ENCODE results near the gene CDC25C. TPM values are rescaled to one million over a fixed set of nuclear protein-coding genes. Genes with fewer than 3 reads are reported as not detected.
"Not testable (repeated sequence)": the region's sequence is repeated elsewhere in the genome, so short reads cannot be mapped to it uniquely, and the experiment has no call there.

Gene CDC25C
- total and polyA plus RNA-seq, 7 donors: 0.27 to 5.9 (median 1.7) TPM; not detected in 3

DNA sequence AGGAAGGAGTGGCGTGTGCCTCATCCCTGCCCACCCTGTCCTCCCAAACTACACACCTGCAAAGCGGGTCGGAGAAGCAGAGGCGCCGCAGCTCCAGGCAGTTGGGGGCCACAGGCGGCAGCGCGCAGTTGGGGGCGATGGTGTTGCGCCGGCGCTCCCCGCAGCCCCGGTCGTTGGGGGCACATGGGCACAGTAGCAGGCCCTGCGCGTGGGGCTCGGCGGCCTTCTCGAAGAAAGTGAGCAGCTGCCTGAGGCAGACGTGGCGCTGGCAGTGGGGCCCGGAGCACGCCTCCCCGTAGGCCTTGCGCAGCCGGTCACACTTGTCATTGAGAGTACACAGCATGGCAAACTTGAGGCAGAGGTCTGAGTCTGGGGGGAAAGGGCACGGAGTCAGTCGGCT lies 74.0 kb downstream of the CDC25C start:
- H3K4me3 ChIP-seq: no peak overlapping the region
- no peaks in the 10 kb centered on the region for H3K36me3 ChIP-seq
- 79 to 88% methylated on average over 29 of the region's 29 CpGs for WGBS, 2 donors
- DNase-seq: no peak
- no peaks in the 10 kb centered on the region for H3K27me3 ChIP-seq
- TF ChIP-seq POLR2A (IDR thresholded peaks at IDR 0.05) (no peak), POLR2AphosphoS5 (IDR thresholded peaks at IDR 0.05) (no peak), EP300 (IDR thresholded peaks at IDR 0.05) (no peak)
- TF ChIP-seq, protein P1, sequence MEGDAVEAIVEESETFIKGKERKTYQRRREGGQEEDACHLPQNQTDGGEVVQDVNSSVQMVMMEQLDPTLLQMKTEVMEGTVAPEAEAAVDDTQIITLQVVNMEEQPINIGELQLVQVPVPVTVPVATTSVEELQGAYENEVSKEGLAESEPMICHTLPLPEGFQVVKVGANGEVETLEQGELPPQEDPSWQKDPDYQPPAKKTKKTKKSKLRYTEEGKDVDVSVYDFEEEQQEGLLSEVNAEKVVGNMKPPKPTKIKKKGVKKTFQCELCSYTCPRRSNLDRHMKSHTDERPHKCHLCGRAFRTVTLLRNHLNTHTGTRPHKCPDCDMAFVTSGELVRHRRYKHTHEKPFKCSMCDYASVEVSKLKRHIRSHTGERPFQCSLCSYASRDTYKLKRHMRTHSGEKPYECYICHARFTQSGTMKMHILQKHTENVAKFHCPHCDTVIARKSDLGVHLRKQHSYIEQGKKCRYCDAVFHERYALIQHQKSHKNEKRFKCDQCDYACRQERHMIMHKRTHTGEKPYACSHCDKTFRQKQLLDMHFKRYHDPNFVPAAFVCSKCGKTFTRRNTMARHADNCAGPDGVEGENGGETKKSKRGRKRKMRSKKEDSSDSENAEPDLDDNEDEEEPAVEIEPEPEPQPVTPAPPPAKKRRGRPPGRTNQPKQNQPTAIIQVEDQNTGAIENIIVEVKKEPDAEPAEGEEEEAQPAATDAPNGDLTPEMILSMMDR (IDR thresholded peaks at IDR 0.05): no peak
- no peaks in the 10 kb centered on the region for H3K4me1 ChIP-seq
- intact Hi-C loops (cut with DNase I): no loop called here
- H3K27ac ChIP-seq: no peak overlapping the region
- no peaks in the 10 kb centered on the region for H3K9me3 ChIP-seq

DNA sequence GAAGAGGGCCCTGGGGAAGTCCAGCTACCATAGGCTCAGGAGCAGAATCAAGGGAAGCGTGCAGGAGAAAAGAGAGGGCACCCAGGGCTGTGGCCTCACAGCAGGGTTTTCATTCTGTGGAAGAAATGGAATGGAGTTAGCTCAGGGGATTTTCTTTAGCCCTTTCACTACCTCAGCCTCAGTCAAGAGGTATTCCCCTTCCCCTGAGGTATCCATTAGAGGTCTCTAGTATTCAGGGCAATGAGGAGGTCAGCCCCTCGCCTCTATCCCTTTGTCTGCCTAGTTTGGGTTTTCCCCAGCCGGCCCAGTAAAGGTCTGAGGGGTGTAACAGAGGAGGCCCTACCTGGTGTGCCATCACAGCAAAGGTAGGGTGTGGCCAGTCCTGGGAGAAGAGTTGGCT lies 78.7 kb downstream of the CDC25C start:
- Histone ChIP-seq H3K27me3 (no peaks in the 10 kb centered on the region), H3K4me3 (no peak overlapping the region), H3K4me1 (no peaks in the 10 kb centered on the region), H3K27ac (no peak overlapping the region), H3K9me3 (no peaks in the 10 kb centered on the region), H3K36me3 (no peaks in the 10 kb centered on the region)
- DNase-seq: no peak
- intact Hi-C loops (cut with DNase I): no loop called here
- 84 to 88% methylated on average over 3 of the region's 3 CpGs for WGBS, 2 donors
- TF ChIP-seq POLR2AphosphoS5 (IDR thresholded peaks at IDR 0.05): no peak
- TF ChIP-seq EP300 (IDR thresholded peaks at IDR 0.05): no peak
- TF ChIP-seq, protein P1 (IDR thresholded peaks at IDR 0.05): no peak
- TF ChIP-seq POLR2A (IDR thresholded peaks at IDR 0.05): no peak

DNA sequence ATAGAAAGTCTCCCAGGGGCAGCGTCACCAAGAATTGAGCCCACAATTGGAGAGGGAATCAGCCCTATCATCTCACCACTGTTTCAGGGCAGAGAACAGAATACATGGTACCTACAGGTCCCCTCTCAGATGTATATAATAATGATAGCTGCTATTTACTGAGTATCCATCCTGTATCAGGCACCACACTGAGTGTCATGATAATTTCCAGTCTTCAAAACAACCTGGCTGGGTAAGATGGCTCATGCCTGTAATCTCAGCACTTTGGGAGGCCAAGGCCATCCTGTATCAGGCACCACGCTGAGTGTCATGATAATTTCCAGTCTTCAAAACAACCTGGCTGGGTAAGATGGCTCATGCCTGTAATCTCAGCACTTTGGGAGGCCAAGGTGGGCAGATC lies 83.8 kb downstream of the CDC25C start:
- H3K27ac ChIP-seq; H3K27me3 ChIP-seq; H3K4me1 ChIP-seq; H3K9me3 ChIP-seq; intact Hi-C loops (cut with DNase I); DNase-seq; H3K36me3 ChIP-seq; H3K4me3 ChIP-seq: not testable (repeated sequence)
- WGBS, 2 donors: 89 to 90% methylated on average over 2 of the region's 2 CpGs

DNA sequence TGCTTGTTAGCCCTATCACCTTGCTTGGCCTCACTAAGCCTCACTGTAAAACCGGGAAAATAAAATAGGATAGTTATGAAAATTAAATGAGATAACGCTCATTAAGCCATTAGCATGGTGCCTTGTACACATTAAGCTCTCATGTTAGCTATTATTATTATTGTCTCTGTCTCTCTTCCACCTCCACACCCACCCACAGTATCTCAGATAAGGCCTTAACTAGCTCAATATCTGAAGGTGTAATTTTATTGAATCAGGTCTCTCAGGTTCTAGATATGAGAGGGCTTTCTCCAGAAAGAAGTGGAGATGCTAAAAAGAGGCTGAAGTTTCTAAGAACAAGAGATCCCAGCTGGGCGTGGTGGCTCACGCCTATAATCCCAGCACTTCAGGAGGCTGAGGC lies 84.8 kb downstream of the CDC25C start:
- no peaks in the 10 kb centered on the region for H3K27me3 ChIP-seq
- no peak for DNase-seq
- H3K27ac ChIP-seq: no peak overlapping the region
- H3K9me3 ChIP-seq: no peaks in the 10 kb centered on the region
- H3K36me3 ChIP-seq: no peaks in the 10 kb centered on the region
- WGBS, 2 donors: 81 to 94% methylated on average over 4 of the region's 4 CpGs
- intact Hi-C loops (cut with DNase I): no loop called here
- no peak overlapping the region for H3K4me3 ChIP-seq
- TF ChIP-seq POLR2A (IDR thresholded peaks at IDR 0.05): no peak
- peaks cover 0 to 7% (median 3%) of the 10 kb centered on the region in 4 donors for H3K4me1 ChIP-seq

DNA sequence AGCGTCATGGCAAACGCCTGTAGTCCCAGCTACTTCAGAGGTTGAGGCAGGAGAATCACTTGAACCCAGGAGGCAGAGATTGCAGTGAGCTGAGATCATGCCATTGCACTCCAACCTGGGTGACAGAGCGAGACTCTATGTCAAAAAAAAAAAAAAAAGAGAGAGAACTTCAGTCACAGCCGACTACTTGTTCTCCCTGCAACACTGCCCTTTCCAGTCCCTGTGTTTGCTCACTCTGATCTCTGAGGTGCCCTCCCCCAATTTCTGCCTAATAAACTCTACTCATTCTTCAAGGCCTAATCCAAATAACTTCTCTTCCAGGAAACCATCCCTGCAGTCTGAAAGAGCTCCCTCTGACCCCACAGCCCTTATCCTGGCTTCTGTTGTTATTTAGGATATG lies 85.3 kb downstream of the CDC25C start:
- H3K4me3 ChIP-seq: no peak overlapping the region
- no peak for TF ChIP-seq POLR2AphosphoS5 (IDR thresholded peaks at IDR 0.05)
- TF ChIP-seq POLR2A (IDR thresholded peaks at IDR 0.05): no peak
- no peak for TF ChIP-seq EP300 (IDR thresholded peaks at IDR 0.05)
- TF ChIP-seq, protein P1 (IDR thresholded peaks at IDR 0.05): no peak
- no peaks in the 10 kb centered on the region for H3K9me3 ChIP-seq
- intact Hi-C loops (cut with DNase I): no loop called here
- H3K27me3 ChIP-seq: no peaks in the 10 kb centered on the region
- 89 to 91% methylated on average over 4 of the region's 4 CpGs for WGBS, 2 donors
- H3K4me1 ChIP-seq: peaks cover 0 to 11% (median 8%) of the 10 kb centered on the region in 4 donors
- H3K36me3 ChIP-seq: no peaks in the 10 kb centered on the region
- H3K27ac ChIP-seq: no peak overlapping the region
- no peak for DNase-seq

DNA sequence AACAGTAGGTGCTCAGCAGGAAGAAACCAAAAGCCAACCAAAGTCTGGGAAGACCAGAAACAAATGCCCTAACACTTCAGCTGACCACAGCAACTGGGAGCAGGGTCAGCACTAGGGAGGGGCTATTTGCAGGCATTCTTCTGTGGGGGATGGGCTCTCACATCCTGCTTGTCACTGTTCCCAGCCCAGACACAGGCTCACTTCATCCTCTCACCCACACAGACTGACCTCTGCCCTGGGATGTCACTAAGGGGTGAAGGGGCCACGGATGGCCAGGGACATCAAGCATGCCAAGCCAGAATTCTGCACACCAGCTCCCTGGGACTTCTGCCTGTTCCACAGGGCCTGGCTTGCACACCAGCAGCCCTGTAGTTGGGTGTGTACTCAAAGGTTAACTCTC lies 85.9 kb downstream of the CDC25C start:
- no peak for DNase-seq
- no peak overlapping the region for H3K27ac ChIP-seq
- H3K36me3 ChIP-seq: no peaks in the 10 kb centered on the region
- intact Hi-C loops (cut with DNase I): no loop called here
- TF ChIP-seq POLR2A (IDR thresholded peaks at IDR 0.05): no peak
- TF ChIP-seq POLR2AphosphoS5 (IDR thresholded peaks at IDR 0.05): no peak
- H3K9me3 ChIP-seq: no peaks in the 10 kb centered on the region
- no peaks in the 10 kb centered on the region for H3K27me3 ChIP-seq
- H3K4me3 ChIP-seq: no peak overlapping the region
- WGBS, 2 donors: 52 to 60% methylated on average over 1 of the region's 1 CpG
- peaks cover 0 to 14% (median 9%) of the 10 kb centered on the region in 4 donors for H3K4me1 ChIP-seq

Data from sigmoid colon (tissue), 7 donors.